ENCODE results near the gene PHKB. TPM values are rescaled to one million over a fixed set of nuclear protein-coding genes. Genes with fewer than 3 reads are reported as not detected.

PHKB gene
- polyA plus RNA-seq, 1 donor from 2014 or later, result 99.5 TPM

GRCh38 chr16:47492036-47492427, 30.9 kb downstream of the PHKB start:
- peaks cover 5% of the 10 kb centered on the region for H3K9me3 ChIP-seq (ENCODE audit: low read length)
- H4K20me1 ChIP-seq (ENCODE audit: insufficient read depth), result no peaks in the 10 kb centered on the region
- H3K9ac ChIP-seq (ENCODE audit: low read length), result no peak overlapping the region
- no peaks in the 10 kb centered on the region for H3K79me2 ChIP-seq (replicated peaks; ENCODE audit: insufficient read depth, low read length)
- no peak overlapping the region for H3K4me2 ChIP-seq (ENCODE audit: low read length)
- H3K27ac ChIP-seq (ENCODE audit: low read length), result no peak overlapping the region
- H3K9me2 ChIP-seq (ENCODE audit: insufficient read depth, low read length), result no peaks in the 10 kb centered on the region
- no peaks in the 10 kb centered on the region for H3F3A ChIP-seq (ENCODE audit: insufficient read depth, low read length, poor library complexity, severe bottlenecking)
- no peaks in the 10 kb centered on the region for H3K27me3 ChIP-seq (ENCODE audit: insufficient read depth, low read depth, low read length)
- H2AFZ ChIP-seq (ENCODE audit: low read depth, low read length), result no peak overlapping the region
- H3K4me3 ChIP-seq (ENCODE audit: low read length), result no peak overlapping the region
- TF ChIP-seq CTCF (IDR thresholded peaks at IDR 0.05; ENCODE audit: poor library complexity, severe bottlenecking), result no peak
- no peak for TF ChIP-seq MXI1 (conservative IDR thresholded peaks at IDR 0.05; ENCODE audit: poor library complexity, severe bottlenecking)
- TF ChIP-seq RAD21 (conservative IDR thresholded peaks at IDR 0.05), result no peak
- no peak for TF ChIP-seq EZH2 (IDR thresholded peaks at IDR 0.05; ENCODE audit: borderline replicate concordance, insufficient read depth, low read length, poor library complexity, severe bottlenecking)
- no peak for TF ChIP-seq EP300 (conservative IDR thresholded peaks at IDR 0.05; ENCODE audit: poor library complexity, severe bottlenecking)
- H3K36me3 ChIP-seq (ENCODE audit: insufficient read depth, low read length), result no peaks in the 10 kb centered on the region

- Histone ChIP-seq H3K36me3 (ENCODE audit: insufficient read depth, low read length) (no peaks in the 10 kb centered on the region), H3K9me3 (ENCODE audit: low read length) (peaks cover 5% of the 10 kb centered on the region), H3K4me3 (ENCODE audit: low read length) (no peak overlapping the region), H3K27ac (ENCODE audit: low read length) (no peak overlapping the region), H4K20me1 (ENCODE audit: insufficient read depth) (no peaks in the 10 kb centered on the region), H3K79me2 (replicated peaks; ENCODE audit: insufficient read depth, low read length) (no peaks in the 10 kb centered on the region), H3K27me3 (ENCODE audit: insufficient read depth, low read depth, low read length) (no peaks in the 10 kb centered on the region), H3K4me2 (ENCODE audit: low read length) (no peak overlapping the region), H2AFZ (ENCODE audit: low read depth, low read length) (no peak overlapping the region), H3K9me2 (ENCODE audit: insufficient read depth, low read length) (no peaks in the 10 kb centered on the region), H3F3A (ENCODE audit: insufficient read depth, low read length, poor library complexity, severe bottlenecking) (no peaks in the 10 kb centered on the region), H3K9ac (ENCODE audit: low read length) (no peak overlapping the region)
- TF ChIP-seq CTCF (IDR thresholded peaks at IDR 0.05; ENCODE audit: poor library complexity, severe bottlenecking) (no peak), MXI1 (conservative IDR thresholded peaks at IDR 0.05; ENCODE audit: poor library complexity, severe bottlenecking) (no peak), EP300 (conservative IDR thresholded peaks at IDR 0.05; ENCODE audit: poor library complexity, severe bottlenecking) (no peak), SMC3 (conservative IDR thresholded peaks at IDR 0.05; ENCODE audit: poor library complexity) (no peak), RAD21 (conservative IDR thresholded peaks at IDR 0.05) (no peak), EZH2 (IDR thresholded peaks at IDR 0.05; ENCODE audit: borderline replicate concordance, insufficient read depth, low read length, poor library complexity, severe bottlenecking) (no peak), POLR2AphosphoS5 (IDR thresholded peaks at IDR 0.05) (no peak), TAF1 (IDR thresholded peaks at IDR 0.05; ENCODE audit: low read depth) (no peak), REST (IDR thresholded peaks at IDR 0.05; ENCODE audit: borderline replicate concordance) (no peak)
Observed at GRCh38 chr16:47492428-47493377, 31.6 kb downstream of the PHKB start.
